GM12878 (cell line): ENCODE measurements around the gene POU2F1. TPM values are rescaled to one million over a fixed set of nuclear protein-coding genes. Genes with fewer than 3 reads are reported as not detected.
A peak's percentile ranks its signal among the peaks of the same experiment; 100 is the strongest.

Experiments
- BACH1 ChIP-seq: fragments of 450-650 bp; IDR thresholded peaks from 2 replicates; pipeline ENCODE4 v1.6.1; 2017; ENCODE audit warnings: mild to moderate bottlenecking, borderline replicate concordance
- BCL11A ChIP-seq: IDR thresholded peaks from 2 replicates; pipeline ENCODE4 v1.6.1; 2011; ENCODE audit warnings: low read depth, low read length
- CHD4 ChIP-seq: fragments of 200-600 bp; sonication (generic); IDR thresholded peaks from 2 replicates; pipeline ENCODE4 v1.6.1; 2016; ENCODE audit warnings: mild to moderate bottlenecking
- CREM ChIP-seq: IDR thresholded peaks from 2 replicates; pipeline ENCODE4 v1.6.1; 2014; ENCODE audit warnings: antibody characterized with exemption, low read depth
- EGR1 ChIP-seq, 2 experiments: IDR thresholded peaks; 1 replicate in 1 of 2; 2 replicates in 1 of 2; pipeline ENCODE4 v1.6.1; 2011 to 2012; ENCODE audit warnings: low read depth in 2 of 2, low read length in 2 of 2, borderline replicate concordance in 1 of 2, mild to moderate bottlenecking in 1 of 2, moderate library complexity in 1 of 2
- EZH2 ChIP-seq: IDR thresholded peaks from 2 replicates; pipeline ENCODE4 v1.6.1; 2012; ENCODE audit warnings: low read depth, mild to moderate bottlenecking, control low read depth, inconsistent platforms, low read length, borderline replicate concordance; ENCODE audit not compliant: control insufficient read depth
- FOXK2 ChIP-seq: fragments of 450-650 bp; IDR thresholded peaks from 2 replicates; pipeline ENCODE4 v1.6.1; 2017; ENCODE audit warnings: mild to moderate bottlenecking, moderate library complexity
- HDAC2 ChIP-seq: fragments of 200-600 bp; sonication (generic); IDR thresholded peaks from 2 replicates; pipeline ENCODE4 v1.6.1; 2017
- IRF4 ChIP-seq: IDR thresholded peaks from 2 replicates; pipeline ENCODE4 v1.6.1; 2011; ENCODE audit warnings: low read depth, low read length
- KAT2A ChIP-seq: conservative IDR thresholded peaks from 2 replicates; pipeline ENCODE4 v1.6.1; 2011; ENCODE audit warnings: low read depth, low read length; ENCODE audit not compliant: control insufficient read depth
- MEF2B ChIP-seq: fragments of 450-650 bp; IDR thresholded peaks from 2 replicates; pipeline ENCODE4 v1.6.1; 2018; ENCODE audit warnings: mild to moderate bottlenecking, moderate library complexity; ENCODE audit not compliant: partially characterized antibody, poor library complexity, severe bottlenecking
- MTA3 ChIP-seq: IDR thresholded peaks from 2 replicates; pipeline ENCODE4 v1.6.1; 2012; ENCODE audit warnings: low read length, inconsistent platforms, borderline replicate concordance
- NFYA ChIP-seq: IDR thresholded peaks from 2 replicates; pipeline ENCODE4 v1.6.1; 2011; ENCODE audit warnings: low read depth, mild to moderate bottlenecking, low read length, improper control_type of control experiment, borderline replicate concordance
- POLR2A ChIP-seq: IDR thresholded peaks from 2 replicates; pipeline ENCODE4 v1.6.1; 2011; ENCODE audit warnings: low read depth, mild to moderate bottlenecking, low read length
- POLR2AphosphoS2 ChIP-seq: IDR thresholded peaks from 2 replicates; pipeline ENCODE4 v1.6.1; 2011; ENCODE audit warnings: low read depth, mild to moderate bottlenecking, low read length, improper control_type of control experiment, moderate library complexity
- RAD21 ChIP-seq: IDR thresholded peaks from 2 replicates; pipeline ENCODE4 v1.6.1; 2011; ENCODE audit warnings: mild to moderate bottlenecking, low read depth, low read length, moderate library complexity; ENCODE audit not compliant: insufficient read depth
- RCOR1 ChIP-seq: conservative IDR thresholded peaks from 2 replicates; pipeline ENCODE4 v1.6.1; 2012; ENCODE audit warnings: low read depth, low read length, improper control_type of control experiment
- SIX5 ChIP-seq: IDR thresholded peaks from 2 replicates; pipeline ENCODE4 v1.6.1; 2011; ENCODE audit warnings: mild to moderate bottlenecking, low read depth, low read length, moderate library complexity; ENCODE audit not compliant: severe bottlenecking
- SP1 ChIP-seq: IDR thresholded peaks from one replicate; pipeline ENCODE4 v1.6.1; 2011; ENCODE audit warnings: low read depth, low read length
- SRF ChIP-seq, 2 experiments: IDR thresholded peaks; 2 replicates each; pipeline ENCODE4 v1.6.1; 2011; ENCODE audit warnings: low read depth in 2 of 2, low read length in 2 of 2, mild to moderate bottlenecking in 1 of 2, moderate library complexity in 1 of 2
- STAT3 ChIP-seq: IDR thresholded peaks from 2 replicates; pipeline ENCODE4 v1.6.1; 2011; ENCODE audit warnings: low read depth, low read length, improper control_type of control experiment
- TBL1XR1 ChIP-seq: IDR thresholded peaks from 2 replicates; pipeline ENCODE4 v1.6.1; 2012; ENCODE audit warnings: low read depth, low read length, improper control_type of control experiment
- ZNF207 ChIP-seq: fragments of 450-650 bp; IDR thresholded peaks from 2 replicates; pipeline ENCODE4 v1.6.1; 2014; ENCODE audit warnings: antibody characterized with exemption, mild to moderate bottlenecking, borderline replicate concordance
- polyA plus RNA-seq, 11 experiments: library from polyadenylated mRNA; depleted of rRNA in 4 of 11; unstranded in 6 of 11; stranded (reverse) in 5 of 11; fragments of >200 nt; fragmentation: Nextera tagmentation in 4 of 11; fragmentation: Illumina TruSeq in 1 of 11; extraction: Ambion mirVana in 4 of 11; extraction: Trizol in 1 of 11; gene quantifications; 1 replicate in 1 of 11; 2 replicates in 10 of 11; pipeline versions ENCODE4 v1.2.1 to v1.2.3, GENCODE V29; 2011 to 2016; ENCODE audit warnings: inconsistent platforms in 2 of 11, missing spikeins in 2 of 11, low read depth in 1 of 11
- total RNA-seq, 4 experiments: library from RNA; depleted of rRNA in 3 of 4; stranded (reverse); fragments of >200 nt in 3 of 4; fragmentation: Illumina TruSeq in 1 of 4; extraction: Trizol in 1 of 4; gene quantifications; 2 replicates each; pipeline versions ENCODE4 v1.2.1 to v1.2.3, GENCODE V29; 2013 to 2021
- TF ChIP-seq, protein P1 (sequence below): IDR thresholded peaks from 2 replicates; pipeline ENCODE4 v1.6.1; 2011; ENCODE audit warnings: borderline replicate concordance, low read depth, mild to moderate bottlenecking, moderate library complexity, mixed read lengths, low read length; ENCODE audit not compliant: insufficient read depth; ENCODE audit errors: extremely low read length
- TF ChIP-seq, protein P2 (sequence below): IDR thresholded peaks from 2 replicates; pipeline ENCODE4 v1.6.1; 2011; ENCODE audit warnings: mild to moderate bottlenecking, low read depth, low read length, moderate library complexity; ENCODE audit not compliant: insufficient replicate concordance
- TF ChIP-seq, protein P3 (sequence below): IDR thresholded peaks from 2 replicates; pipeline ENCODE4 v1.6.1; 2011; ENCODE audit warnings: borderline replicate concordance, low read depth, mild to moderate bottlenecking, moderate library complexity, low read length; ENCODE audit not compliant: insufficient read depth, poor library complexity, severe bottlenecking
- TF ChIP-seq, protein P4 (sequence below): IDR thresholded peaks from 2 replicates; pipeline ENCODE4 v1.6.1; 2012; ENCODE audit warnings: low read depth, low read length, improper control_type of control experiment

The POU2F1 gene
- total and polyA plus RNA-seq, 10 of the 15 experiments (the other 5 are each of a cell fraction or from before 2014, with no cell fraction given) = 2.5 to 21.7 (median 12.5) TPM

DNA sequence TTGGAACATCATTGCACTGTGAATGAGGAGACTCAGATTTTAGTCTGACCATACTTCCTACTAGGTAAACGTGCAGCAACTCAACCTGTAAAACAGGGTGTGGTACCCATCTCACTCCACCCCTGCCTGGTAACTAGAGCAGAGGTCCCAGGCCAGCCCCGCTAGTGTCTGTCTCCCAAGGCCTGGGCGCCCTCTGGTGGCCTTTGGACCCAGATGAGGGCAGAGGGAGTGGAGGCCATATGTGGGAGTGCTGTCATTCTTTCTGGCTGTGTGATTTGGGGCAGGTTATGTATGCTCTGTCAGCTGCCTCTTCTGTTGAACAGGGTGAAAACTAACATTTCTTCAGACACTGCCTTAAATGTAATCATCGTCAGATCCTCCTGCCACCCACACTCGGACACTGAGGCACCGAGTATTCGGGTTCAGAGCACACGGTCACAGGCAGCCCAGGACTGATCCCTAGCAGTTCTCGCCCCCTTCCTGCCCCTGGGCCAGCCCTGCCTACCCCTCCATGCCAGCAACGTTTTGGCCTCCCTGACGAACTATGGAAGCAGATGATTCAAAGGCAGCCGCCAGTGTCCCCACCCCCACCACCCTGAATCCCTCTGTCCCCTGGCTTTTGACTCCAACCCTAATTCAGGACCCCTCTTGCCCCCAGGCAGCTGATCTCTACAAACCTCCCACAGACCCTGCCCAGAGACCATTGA is 221.6 kb downstream of the POU2F1 start (continued):
- TF ChIP-seq EGR1 (IDR thresholded peaks at IDR 0.05; ENCODE audit: borderline replicate concordance in 1 of 2, low read depth in 2 of 2, low read length in 2 of 2) (no peak), CHD4 (no peak), RAD21 (peak; percentile 98), SIX5 (no peak), HDAC2 (no peak), ZNF207 (no peak), POLR2A (no peak), BCL11A (no peak), STAT3 (no peak), POLR2AphosphoS2 (no peak), TBL1XR1 (no peak), MTA3 (no peak), CREM (no peak), NFYA (no peak), SP1 (no peak), SRF (IDR thresholded peaks at IDR 0.05; ENCODE audit: low read depth in 2 of 2, low read length in 2 of 2) (0 out of 4 replicates have a peak, but pooled peaks of 1 of the 2 experiments have one; percentile 16), KAT2A (no peak), FOXK2 (no peak), IRF4 (0 out of 2 replicates have a peak, but pooled peaks have one; percentile 36), MEF2B (no peak), RCOR1 (no peak), EZH2 (no peak), BACH1 (no peak)
- TF ChIP-seq, protein P1, sequence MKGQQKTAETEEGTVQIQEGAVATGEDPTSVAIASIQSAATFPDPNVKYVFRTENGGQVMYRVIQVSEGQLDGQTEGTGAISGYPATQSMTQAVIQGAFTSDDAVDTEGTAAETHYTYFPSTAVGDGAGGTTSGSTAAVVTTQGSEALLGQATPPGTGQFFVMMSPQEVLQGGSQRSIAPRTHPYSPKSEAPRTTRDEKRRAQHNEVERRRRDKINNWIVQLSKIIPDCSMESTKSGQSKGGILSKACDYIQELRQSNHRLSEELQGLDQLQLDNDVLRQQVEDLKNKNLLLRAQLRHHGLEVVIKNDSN = no peak
- TF ChIP-seq, protein P2, sequence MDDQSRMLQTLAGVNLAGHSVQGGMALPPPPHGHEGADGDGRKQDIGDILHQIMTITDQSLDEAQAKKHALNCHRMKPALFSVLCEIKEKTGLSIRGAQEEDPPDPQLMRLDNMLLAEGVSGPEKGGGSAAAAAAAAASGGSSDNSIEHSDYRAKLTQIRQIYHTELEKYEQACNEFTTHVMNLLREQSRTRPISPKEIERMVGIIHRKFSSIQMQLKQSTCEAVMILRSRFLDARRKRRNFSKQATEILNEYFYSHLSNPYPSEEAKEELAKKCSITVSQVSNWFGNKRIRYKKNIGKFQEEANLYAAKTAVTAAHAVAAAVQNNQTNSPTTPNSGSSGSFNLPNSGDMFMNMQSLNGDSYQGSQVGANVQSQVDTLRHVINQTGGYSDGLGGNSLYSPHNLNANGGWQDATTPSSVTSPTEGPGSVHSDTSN = no peak
- TF ChIP-seq, protein P3, sequence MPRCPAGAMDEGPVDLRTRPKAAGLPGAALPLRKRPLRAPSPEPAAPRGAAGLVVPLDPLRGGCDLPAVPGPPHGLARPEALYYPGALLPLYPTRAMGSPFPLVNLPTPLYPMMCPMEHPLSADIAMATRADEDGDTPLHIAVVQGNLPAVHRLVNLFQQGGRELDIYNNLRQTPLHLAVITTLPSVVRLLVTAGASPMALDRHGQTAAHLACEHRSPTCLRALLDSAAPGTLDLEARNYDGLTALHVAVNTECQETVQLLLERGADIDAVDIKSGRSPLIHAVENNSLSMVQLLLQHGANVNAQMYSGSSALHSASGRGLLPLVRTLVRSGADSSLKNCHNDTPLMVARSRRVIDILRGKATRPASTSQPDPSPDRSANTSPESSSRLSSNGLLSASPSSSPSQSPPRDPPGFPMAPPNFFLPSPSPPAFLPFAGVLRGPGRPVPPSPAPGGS = no peak
- TF ChIP-seq, protein P4, sequence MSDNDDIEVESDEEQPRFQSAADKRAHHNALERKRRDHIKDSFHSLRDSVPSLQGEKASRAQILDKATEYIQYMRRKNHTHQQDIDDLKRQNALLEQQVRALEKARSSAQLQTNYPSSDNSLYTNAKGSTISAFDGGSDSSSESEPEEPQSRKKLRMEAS = no peak
